GM12878 (cell line): Measurements from ENCODE around the gene UBXN6. TPM values are rescaled to one million over a fixed set of nuclear protein-coding genes. Genes with fewer than 3 reads are reported as not detected.

ENCODE experiments used
- ATF2 ChIP-seq: IDR thresholded peaks from 2 replicates; pipeline ENCODE4 v1.6.1; 2012; ENCODE audit warnings: low read length, inconsistent platforms
- CBFB ChIP-seq: IDR thresholded peaks from 2 replicates; pipeline ENCODE4 v1.6.1; 2016; ENCODE audit warnings: antibody characterized with exemption, low read depth
- CTCF ChIP-seq, 3 experiments: IDR thresholded peaks in 2 of 3; conservative IDR thresholded peaks in 1 of 3; 2 replicates each; pipeline ENCODE4 v1.5.1; 2011; ENCODE audit warnings: low read depth in 3 of 3, low read length in 3 of 3, mild to moderate bottlenecking in 3 of 3, control low read depth in 2 of 3, moderate library complexity in 2 of 3, inconsistent platforms in 1 of 3, mixed read lengths in 1 of 3; ENCODE audit not compliant: control insufficient read depth in 2 of 3, insufficient read depth in 1 of 3; ENCODE audit errors: extremely low read depth in 1 of 3
- EGR1 ChIP-seq, 2 experiments: IDR thresholded peaks; 1 replicate in 1 of 2; 2 replicates in 1 of 2; pipeline ENCODE4 v1.6.1; 2011 to 2012; ENCODE audit warnings: low read depth in 2 of 2, low read length in 2 of 2, borderline replicate concordance in 1 of 2, mild to moderate bottlenecking in 1 of 2, moderate library complexity in 1 of 2
- EZH2 ChIP-seq: IDR thresholded peaks from 2 replicates; pipeline ENCODE4 v1.6.1; 2012; ENCODE audit warnings: low read depth, mild to moderate bottlenecking, control low read depth, inconsistent platforms, low read length, borderline replicate concordance; ENCODE audit not compliant: control insufficient read depth
- HSF1 ChIP-seq: fragments of 150-350 bp; IDR thresholded peaks from 2 replicates; pipeline ENCODE4 v1.6.1; 2014; ENCODE audit warnings: mild to moderate bottlenecking, low read depth, low read length
- IRF5 ChIP-seq: fragments of 450-650 bp; IDR thresholded peaks from 2 replicates; pipeline ENCODE4 v1.6.1; 2017; ENCODE audit warnings: borderline replicate concordance
- MYC ChIP-seq: IDR thresholded peaks from 2 replicates; pipeline ENCODE4 v1.6.1; 2011; ENCODE audit warnings: mild to moderate bottlenecking, low read length, moderate library complexity, inconsistent platforms; ENCODE audit not compliant: insufficient read depth, insufficient replicate concordance, insufficient read length, severe bottlenecking
- NKRF ChIP-seq: fragments of 450-650 bp; conservative IDR thresholded peaks from 2 replicates; pipeline ENCODE4 v1.6.1; 2017; ENCODE audit warnings: mild to moderate bottlenecking, moderate library complexity
- PKNOX1 ChIP-seq: fragments of 450-650 bp; IDR thresholded peaks from 2 replicates; pipeline ENCODE4 v1.6.1; 2016; ENCODE audit warnings: mild to moderate bottlenecking
- POLR2AphosphoS5 ChIP-seq: IDR thresholded peaks from 2 replicates; pipeline ENCODE4 v1.6.1; 2011; ENCODE audit warnings: mild to moderate bottlenecking, low read length, inconsistent platforms
- RB1 ChIP-seq: fragments of 450-650 bp; formaldehyde crosslinking; IDR thresholded peaks from 2 replicates; pipeline ENCODE4 v1.6.1; 2017; ENCODE audit warnings: mild to moderate bottlenecking, borderline replicate concordance
- RBBP5 ChIP-seq: fragments of 200-600 bp; sonication (generic); conservative IDR thresholded peaks from 2 replicates; pipeline ENCODE4 v1.6.1; 2016
- SREBF2 ChIP-seq: IDR thresholded peaks from 2 replicates; pipeline ENCODE4 v1.6.1; 2012; ENCODE audit warnings: mild to moderate bottlenecking, low read length
- STAT1 ChIP-seq: fragments of 450-650 bp; conservative IDR thresholded peaks from 2 replicates; pipeline ENCODE4 v1.6.1; 2014; ENCODE audit warnings: antibody characterized with exemption, mild to moderate bottlenecking
- SUPT20H ChIP-seq: IDR thresholded peaks from 2 replicates; pipeline ENCODE4 v1.6.1; 2011; ENCODE audit warnings: low read depth, mild to moderate bottlenecking, low read length, moderate library complexity, borderline replicate concordance; ENCODE audit not compliant: control insufficient read depth
- TBL1XR1 ChIP-seq: IDR thresholded peaks from 2 replicates; pipeline ENCODE4 v1.6.1; 2012; ENCODE audit warnings: low read depth, low read length, improper control_type of control experiment
- ZSCAN29 ChIP-seq: fragments of 450-650 bp; IDR thresholded peaks from 2 replicates; pipeline ENCODE4 v1.6.1; 2017; ENCODE audit warnings: mild to moderate bottlenecking, moderate library complexity
- polyA plus RNA-seq, 11 experiments: library from polyadenylated mRNA; depleted of rRNA in 4 of 11; unstranded in 6 of 11; stranded (reverse) in 5 of 11; fragments of >200 nt; fragmentation: Nextera tagmentation in 4 of 11; fragmentation: Illumina TruSeq in 1 of 11; extraction: Ambion mirVana in 4 of 11; extraction: Trizol in 1 of 11; gene quantifications; 1 replicate in 1 of 11; 2 replicates in 10 of 11; pipeline versions ENCODE4 v1.2.1 to v1.2.3, GENCODE V29; 2011 to 2016; ENCODE audit warnings: inconsistent platforms in 2 of 11, missing spikeins in 2 of 11, low read depth in 1 of 11
- total RNA-seq, 4 experiments: library from RNA; depleted of rRNA in 3 of 4; stranded (reverse); fragments of >200 nt in 3 of 4; fragmentation: Illumina TruSeq in 1 of 4; extraction: Trizol in 1 of 4; gene quantifications; 2 replicates each; pipeline versions ENCODE4 v1.2.1 to v1.2.3, GENCODE V29; 2013 to 2021

Gene UBXN6
- total and polyA plus RNA-seq, 10 of the 15 experiments (the other 5 are each of a cell fraction or from before 2014, with no cell fraction given) = 0.47 to 50.8 (median 13.0) TPM

GRCh38 chr19:4457654-4458395 is at the start of gene UBXN6 (continued):
- TF ChIP-seq EZH2 (no peak), ATF2 (no peak), RB1 (no peak; the same call in 1 of the 2 replicates), CBFB (no peak), STAT1 (no peak), PKNOX1 (peak; percentile 60), NKRF (peak; percentile 52), IRF5 (no peak), EGR1 (IDR thresholded peaks at IDR 0.05; ENCODE audit: borderline replicate concordance in 1 of 2, low read depth in 2 of 2, low read length in 2 of 2) (peak in 1 of 2 experiments; percentile 88; a peak in 2 of 3 replicates), HSF1 (0 out of 2 replicates have a peak, but pooled peaks have one; percentile 15), MYC (no peak), CTCF (IDR thresholded peaks at IDR 0.05 in 2 of 3, conservative IDR thresholded peaks at IDR 0.05 in 1 of 3; ENCODE audit: control insufficient read depth in 2 of 3, extremely low read depth in 1 of 3, insufficient read depth in 1 of 3, low read depth in 3 of 3, low read length in 3 of 3) (no peak), SUPT20H (no peak), ZSCAN29 (no peak), POLR2AphosphoS5 (0 out of 2 replicates have a peak, but pooled peaks have one; percentile 27), SREBF2 (no peak), TBL1XR1 (0 out of 2 replicates have a peak, but pooled peaks have one; percentile 36), RBBP5 (no peak)
